SK-N-SH treated with all-trans-retinoic acid at 6 μM for 48 hours (cell line): ENCODE results near the gene ALX4.

ENCODE experiments used
- ATAC-seq: fragments of 200-7000 bp; cut with Tn5 transposase; 3 replicates; pipeline ENCODE4 v1.9.1; 2020; ENCODE audit warnings: mild to moderate bottlenecking, moderate library complexity
- ARNTL ChIP-seq: fragments of 450-650 bp; formaldehyde crosslinking; IDR thresholded peaks from 2 replicates; pipeline ENCODE4 v1.5.0; 2020; ENCODE audit warnings: low read depth, mild to moderate bottlenecking, moderate library complexity, borderline replicate concordance
- ESRRG ChIP-seq: fragments of 250-450 bp; sonication (Bioruptor Pico); IDR thresholded peaks from 2 replicates; pipeline ENCODE4 v1.6.1; 2021; ENCODE audit warnings: mild to moderate bottlenecking
- GLIS3 ChIP-seq: fragments of 250-450 bp; sonication (Bioruptor Pico); IDR thresholded peaks from 2 replicates; pipeline ENCODE4 v1.5.0; 2020; ENCODE audit warnings: mild to moderate bottlenecking, moderate library complexity
- ISL1 ChIP-seq: fragments of 250-450 bp; sonication (Bioruptor Pico); IDR thresholded peaks from 2 replicates; pipeline ENCODE4 v2.1.2; 2022; ENCODE audit warnings: mild to moderate bottlenecking, moderate library complexity
- OSR1 ChIP-seq: fragments of 250-450 bp; sonication (Bioruptor Pico); IDR thresholded peaks from 2 replicates; pipeline ENCODE4 v1.8.0; 2022; ENCODE audit warnings: moderate library complexity, mild to moderate bottlenecking, inconsistent platforms
- RARB ChIP-seq: fragments of 250-450 bp; sonication (Bioruptor Pico); IDR thresholded peaks from 2 replicates; pipeline ENCODE4 v1.8.0; 2021; ENCODE audit warnings: mild to moderate bottlenecking, moderate library complexity
- SNAI2 ChIP-seq: fragments of 250-450 bp; sonication (Bioruptor Pico); IDR thresholded peaks from 2 replicates; pipeline ENCODE4 v1.5.0; 2020; ENCODE audit warnings: mild to moderate bottlenecking, moderate library complexity
- TCF4 ChIP-seq: fragments of 250-450 bp; sonication (Bioruptor Pico); IDR thresholded peaks from 2 replicates; pipeline ENCODE4 v1.8.0; 2021; ENCODE audit warnings: mild to moderate bottlenecking, moderate library complexity, borderline replicate concordance
- TOX ChIP-seq: fragments of 250-450 bp; sonication (Bioruptor Pico); IDR thresholded peaks from 2 replicates; pipeline ENCODE4 v1.8.0; 2021; ENCODE audit warnings: mild to moderate bottlenecking, moderate library complexity, borderline replicate concordance
- ZC3H10 ChIP-seq: fragments of 250-450 bp; sonication (Bioruptor Pico); IDR thresholded peaks from 2 replicates; pipeline ENCODE4 v1.5.1; 2021; ENCODE audit warnings: mild to moderate bottlenecking, moderate library complexity
- ZFP3 ChIP-seq: fragments of 250-450 bp; sonication (Bioruptor Pico); IDR thresholded peaks from 2 replicates; pipeline ENCODE4 v1.5.0; 2020; ENCODE audit warnings: mild to moderate bottlenecking, moderate library complexity
- ZFP30 ChIP-seq: fragments of 450-650 bp; formaldehyde crosslinking; IDR thresholded peaks from 2 replicates; pipeline ENCODE4 v1.5.0; 2022; ENCODE audit warnings: mild to moderate bottlenecking, moderate library complexity
- ZNF70 ChIP-seq: fragments of 450-650 bp; formaldehyde crosslinking; IDR thresholded peaks from 2 replicates; pipeline ENCODE4 v1.5.0; 2020; ENCODE audit warnings: mild to moderate bottlenecking, moderate library complexity
- ZNF8 ChIP-seq: fragments of 450-650 bp; formaldehyde crosslinking; IDR thresholded peaks from 2 replicates; pipeline ENCODE4 v1.5.0; 2020; ENCODE audit warnings: mild to moderate bottlenecking, moderate library complexity
- TF ChIP-seq, protein P1 (sequence below): fragments of 250-450 bp; sonication (Bioruptor Pico); IDR thresholded peaks from 2 replicates; pipeline ENCODE4 v1.5.0; 2020; ENCODE audit warnings: mild to moderate bottlenecking, moderate library complexity
- TF ChIP-seq, protein P2 (sequence below): fragments of 250-450 bp; sonication (Bioruptor Pico); IDR thresholded peaks from 2 replicates; pipeline ENCODE4 v1.5.1; 2020; ENCODE audit warnings: low read depth, mild to moderate bottlenecking, moderate library complexity
- TF ChIP-seq, protein P3 (sequence below): fragments of 250-450 bp; sonication (Bioruptor Pico); IDR thresholded peaks from 2 replicates; pipeline ENCODE4 v1.5.1; 2021; ENCODE audit warnings: mild to moderate bottlenecking, moderate library complexity

ALX4 gene

DNA sequence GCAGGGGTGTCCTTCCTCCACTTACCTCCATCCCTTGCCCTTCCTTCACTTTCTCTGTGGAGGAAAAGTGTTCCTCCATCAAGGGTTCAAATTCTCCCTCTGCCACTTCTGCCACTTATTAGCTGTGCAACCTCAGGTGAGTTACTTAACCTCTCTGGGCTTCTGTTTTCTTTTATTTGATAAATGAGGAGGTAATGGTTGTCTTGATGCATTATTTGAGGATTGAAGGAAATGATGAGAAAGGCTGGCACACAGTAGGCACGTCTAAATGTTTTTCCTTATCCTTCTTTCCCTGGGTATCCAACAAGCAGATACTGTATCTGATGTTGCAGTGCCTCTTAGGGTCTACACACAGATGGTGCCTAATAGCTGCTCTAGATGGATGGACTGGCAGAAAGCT, 14.3 kb upstream of the ALX4 start:
- ATAC-seq = no peak
- no peak for TF ChIP-seq TCF4 (CRISPR knock-in tag)
- TF ChIP-seq OSR1 (CRISPR knock-in tag) = no peak
- no peak for TF ChIP-seq ZNF8 (CRISPR knock-in tag)
- no peak for TF ChIP-seq ARNTL (CRISPR knock-in tag)
- TF ChIP-seq ISL1 = no peak
- TF ChIP-seq ZFP30 (CRISPR knock-in tag) = no peak
- no peak for TF ChIP-seq ZFP3 (CRISPR knock-in tag)
- no peak for TF ChIP-seq RARB (CRISPR knock-in tag)
- no peak for TF ChIP-seq ZC3H10 (CRISPR knock-in tag)

DNA sequence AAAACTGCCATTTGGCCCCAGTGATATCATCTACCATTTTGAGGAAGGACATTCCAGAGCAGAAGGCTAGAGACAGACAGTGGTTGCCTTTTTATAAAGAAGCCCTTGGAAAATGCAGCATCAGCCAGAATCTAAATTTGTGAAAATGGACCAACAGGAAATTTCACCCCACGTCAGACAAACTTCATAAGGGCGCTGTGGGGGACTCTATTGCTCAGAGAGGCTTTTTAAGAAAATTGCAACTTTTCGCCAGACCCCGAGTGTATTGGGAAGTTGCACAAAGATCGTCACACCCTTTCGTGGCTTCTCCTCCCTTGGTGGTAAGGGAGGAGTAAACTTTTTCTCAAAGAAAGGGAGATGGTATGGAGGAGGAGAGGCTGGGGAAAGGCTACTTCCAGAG, 12.3 kb upstream of the ALX4 start:
- no peak for TF ChIP-seq TOX (CRISPR knock-in tag)
- no peak for TF ChIP-seq OSR1 (CRISPR knock-in tag)
- TF ChIP-seq GLIS3 (CRISPR knock-in tag) = no peak
- no peak for TF ChIP-seq RARB (CRISPR knock-in tag)
- no peak for TF ChIP-seq SNAI2 (CRISPR knock-in tag)
- TF ChIP-seq ZNF70 (CRISPR knock-in tag) = no peak
- no peak for TF ChIP-seq ZFP3 (CRISPR knock-in tag)
- TF ChIP-seq, protein P1, sequence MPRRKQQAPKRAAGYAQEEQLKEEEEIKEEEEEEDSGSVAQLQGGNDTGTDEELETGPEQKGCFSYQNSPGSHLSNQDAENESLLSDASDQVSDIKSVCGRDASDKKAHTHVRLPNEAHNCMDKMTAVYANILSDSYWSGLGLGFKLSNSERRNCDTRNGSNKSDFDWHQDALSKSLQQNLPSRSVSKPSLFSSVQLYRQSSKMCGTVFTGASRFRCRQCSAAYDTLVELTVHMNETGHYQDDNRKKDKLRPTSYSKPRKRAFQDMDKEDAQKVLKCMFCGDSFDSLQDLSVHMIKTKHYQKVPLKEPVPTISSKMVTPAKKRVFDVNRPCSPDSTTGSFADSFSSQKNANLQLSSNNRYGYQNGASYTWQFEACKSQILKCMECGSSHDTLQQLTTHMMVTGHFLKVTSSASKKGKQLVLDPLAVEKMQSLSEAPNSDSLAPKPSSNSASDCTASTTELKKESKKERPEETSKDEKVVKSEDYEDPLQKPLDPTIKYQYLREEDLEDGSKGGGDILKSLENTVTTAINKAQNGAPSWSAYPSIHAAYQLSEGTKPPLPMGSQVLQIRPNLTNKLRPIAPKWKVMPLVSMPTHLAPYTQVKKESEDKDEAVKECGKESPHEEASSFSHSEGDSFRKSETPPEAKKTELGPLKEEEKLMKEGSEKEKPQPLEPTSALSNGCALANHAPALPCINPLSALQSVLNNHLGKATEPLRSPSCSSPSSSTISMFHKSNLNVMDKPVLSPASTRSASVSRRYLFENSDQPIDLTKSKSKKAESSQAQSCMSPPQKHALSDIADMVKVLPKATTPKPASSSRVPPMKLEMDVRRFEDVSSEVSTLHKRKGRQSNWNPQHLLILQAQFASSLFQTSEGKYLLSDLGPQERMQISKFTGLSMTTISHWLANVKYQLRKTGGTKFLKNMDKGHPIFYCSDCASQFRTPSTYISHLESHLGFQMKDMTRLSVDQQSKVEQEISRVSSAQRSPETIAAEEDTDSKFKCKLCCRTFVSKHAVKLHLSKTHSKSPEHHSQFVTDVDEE (CRISPR knock-in tag) = no peak
- no peak for TF ChIP-seq TCF4 (CRISPR knock-in tag)
- TF ChIP-seq ZFP30 (CRISPR knock-in tag) = no peak
- TF ChIP-seq ESRRG (CRISPR knock-in tag) = no peak
- TF ChIP-seq, protein P2, sequence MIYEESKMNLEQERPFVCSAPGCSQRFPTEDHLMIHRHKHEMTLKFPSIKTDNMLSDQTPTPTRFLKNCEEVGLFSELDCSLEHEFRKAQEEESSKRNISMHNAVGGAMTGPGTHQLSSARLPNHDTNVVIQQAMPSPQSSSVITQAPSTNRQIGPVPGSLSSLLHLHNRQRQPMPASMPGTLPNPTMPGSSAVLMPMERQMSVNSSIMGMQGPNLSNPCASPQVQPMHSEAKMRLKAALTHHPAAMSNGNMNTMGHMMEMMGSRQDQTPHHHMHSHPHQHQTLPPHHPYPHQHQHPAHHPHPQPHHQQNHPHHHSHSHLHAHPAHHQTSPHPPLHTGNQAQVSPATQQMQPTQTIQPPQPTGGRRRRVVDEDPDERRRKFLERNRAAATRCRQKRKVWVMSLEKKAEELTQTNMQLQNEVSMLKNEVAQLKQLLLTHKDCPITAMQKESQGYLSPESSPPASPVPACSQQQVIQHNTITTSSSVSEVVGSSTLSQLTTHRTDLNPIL = no peak
- TF ChIP-seq, protein P3, sequence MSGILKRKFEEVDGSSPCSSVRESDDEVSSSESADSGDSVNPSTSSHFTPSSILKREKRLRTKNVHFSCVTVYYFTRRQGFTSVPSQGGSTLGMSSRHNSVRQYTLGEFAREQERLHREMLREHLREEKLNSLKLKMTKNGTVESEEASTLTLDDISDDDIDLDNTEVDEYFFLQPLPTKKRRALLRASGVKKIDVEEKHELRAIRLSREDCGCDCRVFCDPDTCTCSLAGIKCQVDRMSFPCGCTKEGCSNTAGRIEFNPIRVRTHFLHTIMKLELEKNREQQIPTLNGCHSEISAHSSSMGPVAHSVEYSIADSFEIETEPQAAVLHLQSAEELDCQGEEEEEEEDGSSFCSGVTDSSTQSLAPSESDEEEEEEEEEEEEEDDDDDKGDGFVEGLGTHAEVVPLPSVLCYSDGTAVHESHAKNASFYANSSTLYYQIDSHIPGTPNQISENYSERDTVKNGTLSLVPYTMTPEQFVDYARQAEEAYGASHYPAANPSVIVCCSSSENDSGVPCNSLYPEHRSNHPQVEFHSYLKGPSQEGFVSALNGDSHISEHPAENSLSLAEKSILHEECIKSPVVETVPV = no peak
- no peak for ATAC-seq

DNA sequence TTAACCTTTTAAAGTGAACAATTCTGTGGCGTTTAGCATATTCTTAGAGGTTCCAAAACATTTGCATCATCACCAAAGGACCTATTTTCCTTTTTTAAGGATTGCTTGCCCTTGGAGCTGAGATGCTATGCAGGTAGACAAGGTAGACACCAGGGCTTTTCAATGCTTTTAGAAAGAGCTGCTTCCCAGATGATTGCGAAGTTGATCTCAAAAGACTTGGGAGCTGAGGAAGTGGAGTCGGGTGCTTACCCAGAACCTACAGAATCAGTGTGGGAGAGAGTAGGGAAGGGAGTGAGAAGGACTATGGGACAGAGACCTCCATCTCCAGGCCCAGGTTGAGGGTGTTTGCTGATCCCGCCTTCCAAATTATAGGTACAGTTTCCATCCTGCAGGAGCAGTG, 11.1 kb upstream of the ALX4 start:
- TF ChIP-seq, protein P3 = no peak
- no peak for TF ChIP-seq TOX (CRISPR knock-in tag)
- TF ChIP-seq ISL1 = no peak
- TF ChIP-seq ARNTL (CRISPR knock-in tag) = no peak
- TF ChIP-seq ZNF8 (CRISPR knock-in tag) = no peak
- TF ChIP-seq ZFP3 (CRISPR knock-in tag) = no peak
- no peak for TF ChIP-seq ESRRG (CRISPR knock-in tag)
- TF ChIP-seq, protein P1 (CRISPR knock-in tag) = no peak
- TF ChIP-seq ZFP30 (CRISPR knock-in tag) = no peak
- ATAC-seq = no peak
